Heart right ventricle (tissue), 16 donors: ENCODE measurements around the gene CELA1. TPM values are rescaled to one million over a fixed set of nuclear protein-coding genes. Genes with fewer than 3 reads are reported as not detected.
A peak's percentile ranks its signal among the peaks of the same experiment; 100 is the strongest.

Experiments
- ATAC-seq, 8 donors: fragments of 200-7000 bp; cut with Tn5 transposase; one replicate each; pipeline ENCODE4 v1.9.1; 2020; ENCODE audit warnings: mild to moderate bottlenecking in 8 of 8, moderate library complexity in 8 of 8, moderate number of reproducible peaks in 1 of 8
- DNase-seq, 2 donors: peaks; one replicate each; pipeline ENCODE4 v3.0.0-alpha.2; 2020
- H3K27ac ChIP-seq, 10 donors: fragments of 200-600 bp; sonication (generic) in 2 of 10; one replicate each; pipeline versions ENCODE4 v1.5.0 to v1.8.0; 2020 to 2022; ENCODE audit warnings: mild to moderate bottlenecking in 3 of 10
- H3K27me3 ChIP-seq, 7 donors: fragments of 200-600 bp; one replicate each; pipeline ENCODE4 v1.8.0; 2021 to 2022; ENCODE audit warnings: mild to moderate bottlenecking in 2 of 7
- H3K36me3 ChIP-seq, 9 donors: fragments of 200-600 bp; sonication (generic) in 1 of 9; one replicate each; pipeline versions ENCODE4 v1.5.0 to v1.8.0; 2020 to 2022; ENCODE audit warnings: mild to moderate bottlenecking in 2 of 9
- H3K4me1 ChIP-seq, 9 donors: fragments of 200-600 bp; sonication (generic) in 1 of 9; one replicate each; pipeline versions ENCODE4 v1.5.0 to v1.8.0; 2020 to 2022; ENCODE audit warnings: mild to moderate bottlenecking in 4 of 9
- H3K4me3 ChIP-seq, 10 donors: fragments of 200-600 bp; sonication (generic) in 2 of 10; one replicate each; pipeline versions ENCODE4 v1.5.0 to v1.8.0; 2020 to 2022; ENCODE audit warnings: mild to moderate bottlenecking in 7 of 10, moderate library complexity in 2 of 10
- H3K9me3 ChIP-seq, 11 donors: fragments of 200-600 bp in 10 of 11; sonication (generic) in 2 of 11; one replicate each; pipeline versions ENCODE4 v1.5.0 to v1.8.0; 2013 to 2022; ENCODE audit warnings: mild to moderate bottlenecking in 2 of 11, control low read depth in 1 of 11, moderate library complexity in 1 of 11
- CTCF ChIP-seq, 9 donors: fragments of 200-600 bp; sonication (generic) in 2 of 9; IDR thresholded peaks; one replicate each; pipeline versions ENCODE4 v1.5.0 to v1.8.0; 2021 to 2022; ENCODE audit warnings: antibody characterized with exemption in 9 of 9, mild to moderate bottlenecking in 5 of 9, moderate library complexity in 1 of 9
- WGBS, 2 donors: extraction: QIAGEN DNeasy Blood & Tissue Kit; methylation state at CpG; one replicate each; pipeline ENCODE4 v1.1.7; 2013; ENCODE audit warnings: inconsistent platforms in 1 of 2; 5-methylcytosine and 5-hydroxymethylcytosine counted together
- intact Hi-C, 10 donors: fragments of 100-400 bp; cut with DNase I; formaldehyde crosslinking; loops; one replicate each; pipeline versions ENCODE4 v1.11.1 to v1.14.2; 2022
- polyA plus RNA-seq, 2 donors: library from polyadenylated mRNA; stranded (reverse); fragments of 200-250 nt; gene quantifications; one replicate each; pipeline ENCODE4 v1.2.3, GENCODE V29; 2013
- total RNA-seq, 10 donors: library from RNA; stranded (reverse); fragmentation: NEBNext Ultra II Directional in 3 of 10; extraction: Animal tissue kit (Norgen Biotek cat#: 25700) in 3 of 10; gene quantifications; one replicate each; pipeline versions ENCODE4 v1.2.1 to v1.2.4, GENCODE V29; 2021 to 2023
- donor health status: Arrhythmogenic right ventricular cardiomyopathy.
- donor health status: ischemic (EF 13 %, LVEDD 7.1; RV severe dilation, severe dysfunction).
- donor health status: healthy with polysubstance abuse.
- donor health status: DM: no; HTN: yes; CAD: no.
- donor health status: DM: no; HTN: no; CAD: no.
- donor health status: ischemic (EF 25% LVEDD 6.9; RV normal size, moderate dysfunction).
- donor health status: ischemic (EF 25% LVEDD 5.7; RV mildly dilated, moderate dysfunction).
- donor health status: healthy.
- donor health status: DM: yes; HTN: yes; CAD: no.
- donor health status: Ischemic cardiomyopathy.
- donor health status: ischemic (EF 35%, LVEDD 5.7; RV mildly dilated, moderate dysfunction).
- donor health status: nonischemic (EF 11% LVEDD 7.7; RV severe dilation, severe dysfunction).
- donor health status: DM: yes; HTN: yes; CAD: no.
- donor health status: PGD.
- donor health status: ischemic (EF 29% LVEDD 5.4; RV normal size, mild dysfunction).
- donor health status: nonischemic (EF 23%, LVEDD 6.1; RV moderate dilation, normal function).

Gene CELA1
- total and polyA plus RNA-seq, 12 donors, result not detected

GRCh38 chr12:51323966-51324895, 22.2 kb downstream of the CELA1 start, which contains the start of gene BIN2:
BIN2 (minus strand) TSS chr12:51324174; CDS start chr12:51324102, 72 bp downstream.
- DNase-seq (peak; percentile 20 to 65), ATAC-seq (peak; percentile 43 to 72 (median 61))
- WGBS, 2 donors, result 88 to 93% methylated on average over 60 of the region's 60 CpGs

GRCh38 chr12:51323317-51323960, 23.0 kb downstream of the CELA1 start:
- 85 to 88% methylated on average over 15 of the region's 15 CpGs for WGBS, 2 donors
- Histone ChIP-seq H3K4me1 (peaks cover 0 to 84% (median 0%) of the 10 kb centered on the region in 9 donors), H3K27ac (peak overlapping the region in 5 of 10 donors; percentile 39 to 99 (median 58)), H3K36me3 (no peaks in the 10 kb centered on the region), H3K27me3 (no peaks in the 10 kb centered on the region), H3K9me3 (no peaks in the 10 kb centered on the region), H3K4me3 (peak overlapping the region in 6 of 10 donors; percentile 27 to 70 (median 38))
- intact Hi-C loops, result no loop called here
- DNase-seq, result no peak
- ATAC-seq, result peak in 3 of 8 donors; percentile 6 to 32 (median 18)
- no peak for TF ChIP-seq CTCF (IDR thresholded peaks at IDR 0.05)

More at GRCh38 chr12:51323966-51324895, 22.2 kb downstream of the CELA1 start, which contains the start of gene BIN2:
- H3K4me3 ChIP-seq, result peak within 1 kb of the TSS in 6 of 10 donors; percentile 27 to 70 (median 38)
- no peaks in the 10 kb centered on the region for H3K27me3 ChIP-seq
- no peak for TF ChIP-seq CTCF (IDR thresholded peaks at IDR 0.05)
- peak within 1 kb of the TSS in 5 of 10 donors; percentile 39 to 99 (median 58) for H3K27ac ChIP-seq
- H3K36me3 ChIP-seq, result no peaks in the 10 kb centered on the region
- intact Hi-C loops, result no loop called here
- no peaks in the 10 kb centered on the region for H3K9me3 ChIP-seq
- H3K4me1 ChIP-seq, result peaks cover 0 to 84% (median 0%) of the 10 kb centered on the region in 9 donors

GRCh38 chr12:51322452-51322851, 24.0 kb downstream of the CELA1 start:
- DNase-seq, result no peak
- no peak for TF ChIP-seq CTCF (IDR thresholded peaks at IDR 0.05)
- WGBS, 2 donors, result 83 to 86% methylated on average over 5 of the region's 5 CpGs
- no peak for ATAC-seq
- Histone ChIP-seq H3K4me3 (peak overlapping the region in 1 of 10 donors; percentile 70), H3K27ac (peak overlapping the region in 2 of 10 donors; percentile 15 to 99), H3K4me1 (peaks cover 0 to 82% (median 0%) of the 10 kb centered on the region in 9 donors), H3K9me3 (no peaks in the 10 kb centered on the region), H3K36me3 (peaks cover 0 to 3% (median 0%) of the 10 kb centered on the region in 9 donors), H3K27me3 (no peaks in the 10 kb centered on the region)
- intact Hi-C loops, result no loop called here

- 78 to 87% methylated on average over 3 of the region's 3 CpGs for WGBS, 2 donors
- TF ChIP-seq CTCF (IDR thresholded peaks at IDR 0.05), result no peak
- Histone ChIP-seq H3K36me3 (peaks cover 0 to 3% (median 0%) of the 10 kb centered on the region in 9 donors), H3K9me3 (no peaks in the 10 kb centered on the region), H3K4me3 (peak overlapping the region in 1 of 10 donors; percentile 70), H3K4me1 (peaks cover 0 to 80% (median 0%) of the 10 kb centered on the region in 9 donors), H3K27ac (peak overlapping the region in 1 of 10 donors; percentile 99), H3K27me3 (no peaks in the 10 kb centered on the region)
- ATAC-seq (no peak), DNase-seq (no peak)
- intact Hi-C loops, result no loop called here
Measured at GRCh38 chr12:51321882-51322281, 24.6 kb downstream of the CELA1 start.
